Sigmoid colon (tissue), 4 donors: ENCODE results near the gene ARHGEF38.

Experiments
- POLR2A ChIP-seq, 2 donors: fragments of 450-650 bp; IDR thresholded peaks; one replicate each; pipeline ENCODE4 v1.6.1; 2016; ENCODE audit warnings: antibody characterized with exemption in 2 of 2, mild to moderate bottlenecking in 2 of 2, moderate library complexity in 2 of 2
- POLR2AphosphoS5 ChIP-seq, 4 donors: sonication (generic); formaldehyde crosslinking; IDR thresholded peaks; one replicate each; pipeline ENCODE4 v1.6.1; 2017; ENCODE audit warnings: antibody characterized with exemption in 4 of 4
- TF ChIP-seq, protein P1 (sequence below), 4 experiments: fragments of 450-650 bp in 3 of 4; fragments of 200-600 bp in 1 of 4; IDR thresholded peaks; one replicate each; pipeline ENCODE4 v1.5.1; 2016 to 2019; ENCODE audit warnings: antibody characterized with exemption in 4 of 4, mild to moderate bottlenecking in 3 of 4, moderate library complexity in 2 of 4

DNA sequence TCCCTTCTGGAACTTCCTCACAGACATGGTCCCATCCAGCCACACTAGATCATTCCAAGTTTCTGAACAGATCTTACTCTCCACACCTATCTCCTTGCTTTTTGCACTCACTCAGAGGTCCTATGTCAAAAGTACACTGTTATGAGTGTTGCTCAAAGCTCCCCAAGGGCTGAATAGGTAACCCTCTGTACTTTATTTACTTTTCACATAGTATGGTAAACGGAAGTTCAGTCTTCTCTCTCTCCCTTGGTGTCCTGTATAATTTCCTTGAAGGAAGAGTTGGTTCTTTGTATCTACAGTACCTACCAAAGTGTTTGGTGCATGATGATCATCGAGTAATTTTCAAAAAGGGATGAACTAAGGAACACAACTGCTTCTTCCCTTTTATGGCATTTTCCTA lies 74.4 kb downstream of the ARHGEF38 start:
- TF ChIP-seq, protein P1, sequence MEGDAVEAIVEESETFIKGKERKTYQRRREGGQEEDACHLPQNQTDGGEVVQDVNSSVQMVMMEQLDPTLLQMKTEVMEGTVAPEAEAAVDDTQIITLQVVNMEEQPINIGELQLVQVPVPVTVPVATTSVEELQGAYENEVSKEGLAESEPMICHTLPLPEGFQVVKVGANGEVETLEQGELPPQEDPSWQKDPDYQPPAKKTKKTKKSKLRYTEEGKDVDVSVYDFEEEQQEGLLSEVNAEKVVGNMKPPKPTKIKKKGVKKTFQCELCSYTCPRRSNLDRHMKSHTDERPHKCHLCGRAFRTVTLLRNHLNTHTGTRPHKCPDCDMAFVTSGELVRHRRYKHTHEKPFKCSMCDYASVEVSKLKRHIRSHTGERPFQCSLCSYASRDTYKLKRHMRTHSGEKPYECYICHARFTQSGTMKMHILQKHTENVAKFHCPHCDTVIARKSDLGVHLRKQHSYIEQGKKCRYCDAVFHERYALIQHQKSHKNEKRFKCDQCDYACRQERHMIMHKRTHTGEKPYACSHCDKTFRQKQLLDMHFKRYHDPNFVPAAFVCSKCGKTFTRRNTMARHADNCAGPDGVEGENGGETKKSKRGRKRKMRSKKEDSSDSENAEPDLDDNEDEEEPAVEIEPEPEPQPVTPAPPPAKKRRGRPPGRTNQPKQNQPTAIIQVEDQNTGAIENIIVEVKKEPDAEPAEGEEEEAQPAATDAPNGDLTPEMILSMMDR (IDR thresholded peaks at IDR 0.05), result no peak
- no peak for TF ChIP-seq POLR2AphosphoS5 (IDR thresholded peaks at IDR 0.05)
- TF ChIP-seq POLR2A (IDR thresholded peaks at IDR 0.05), result no peak
